ENCODE results near the gene TFEB. TPM values are rescaled to one million over a fixed set of nuclear protein-coding genes. Genes with fewer than 3 reads are reported as not detected.

Gene TFEB
- total RNA-seq, 1 donor from 2014 or later, result 41.7 TPM

DNA sequence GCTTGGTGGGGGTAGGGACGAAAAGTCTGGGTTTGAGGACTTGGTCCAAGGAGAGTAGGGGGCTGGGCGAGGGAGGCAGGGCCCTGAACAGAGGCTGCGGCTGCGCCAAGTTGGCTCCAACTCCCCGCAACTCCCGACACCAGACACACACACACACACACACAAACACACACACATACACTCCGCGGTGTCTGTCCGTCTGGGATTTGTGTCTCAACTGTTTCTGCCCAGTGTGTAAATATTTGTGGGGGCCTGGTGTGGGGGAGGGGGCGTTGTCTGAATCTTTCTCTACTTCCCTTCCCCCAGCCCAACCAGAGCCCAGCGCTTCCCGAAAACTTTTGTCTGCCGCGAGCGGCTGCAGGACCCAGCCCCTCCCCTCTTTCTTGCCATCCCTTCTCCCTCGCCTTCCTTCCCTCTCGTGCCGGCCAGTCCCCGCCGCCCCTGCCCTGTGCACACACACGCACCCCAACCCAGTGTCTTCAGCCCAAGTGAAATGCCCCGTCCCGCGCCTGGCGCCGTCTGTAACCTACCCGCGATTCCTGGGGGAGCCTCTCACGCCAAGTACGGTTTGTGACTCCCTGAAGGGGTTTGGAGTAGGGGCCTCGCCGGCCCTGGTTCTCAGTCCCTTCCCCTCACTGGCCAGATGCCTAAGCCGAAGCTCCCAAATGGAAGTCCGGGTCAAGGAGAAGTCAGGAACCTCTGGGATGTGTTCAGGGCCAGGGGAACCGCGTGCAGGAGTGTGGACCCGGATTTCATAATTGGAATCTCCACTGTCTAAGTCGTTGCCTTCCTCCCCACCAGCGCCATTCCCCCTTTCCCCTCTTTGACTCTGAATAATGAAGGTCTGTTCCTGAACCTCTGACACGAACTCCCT, 96.2 kb downstream of the TFEB start:
- DNase-seq (ENCODE audit: low spot score), result no peak

DNA sequence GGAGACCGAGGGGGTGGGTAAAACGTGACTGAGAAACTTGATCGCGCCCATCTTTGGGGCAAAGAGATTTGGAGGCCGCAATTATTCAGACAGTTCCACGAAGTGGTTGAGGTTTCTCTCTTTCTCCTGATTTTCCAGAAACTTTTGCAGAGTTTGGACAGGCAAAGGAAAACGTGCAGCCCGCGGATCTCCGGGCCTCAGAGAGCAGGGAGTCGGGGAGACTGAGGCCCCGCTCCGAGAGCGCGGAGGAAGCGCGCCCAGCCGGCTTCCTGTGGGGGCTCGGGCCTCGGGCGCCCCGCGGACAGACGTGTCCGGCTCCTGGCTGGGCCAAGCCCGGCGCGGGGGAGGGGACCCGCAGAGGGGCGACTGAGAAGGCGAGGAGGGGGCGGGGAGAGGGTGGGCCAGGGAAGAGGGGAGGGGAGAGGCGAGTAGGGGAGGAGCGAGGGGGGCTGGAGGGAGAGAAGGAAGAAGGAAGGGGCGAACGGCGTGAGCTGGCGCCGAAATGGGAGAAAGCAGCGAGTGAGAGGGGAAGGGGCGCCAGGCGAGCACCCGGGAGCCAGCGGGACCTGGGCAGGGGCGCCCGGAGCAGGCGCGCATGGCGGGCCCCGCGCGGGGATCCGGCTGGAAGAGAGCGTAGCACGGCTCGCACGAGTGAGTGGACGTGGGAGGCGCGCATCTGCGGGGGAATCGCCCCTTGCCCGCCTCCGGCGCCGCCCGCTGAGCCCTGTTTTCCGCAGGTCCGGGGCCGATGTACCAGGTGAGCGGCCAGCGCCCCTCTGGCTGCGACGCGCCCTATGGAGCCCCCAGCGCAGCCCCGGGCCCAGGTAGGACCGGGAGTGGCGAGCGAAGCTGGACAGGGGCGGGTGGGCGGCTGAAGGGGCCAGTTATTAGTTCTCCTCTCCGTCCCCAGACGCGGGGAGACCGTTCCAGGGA, 97.1 kb downstream of the TFEB start, which contains the start of gene MDFI:
MDFI (plus strand) TSS at position 467 of the 933 bp plus-strand sequence; CDS start at position 749, 282 bp downstream.
- DNase-seq (ENCODE audit: low spot score), result no peak

DNA sequence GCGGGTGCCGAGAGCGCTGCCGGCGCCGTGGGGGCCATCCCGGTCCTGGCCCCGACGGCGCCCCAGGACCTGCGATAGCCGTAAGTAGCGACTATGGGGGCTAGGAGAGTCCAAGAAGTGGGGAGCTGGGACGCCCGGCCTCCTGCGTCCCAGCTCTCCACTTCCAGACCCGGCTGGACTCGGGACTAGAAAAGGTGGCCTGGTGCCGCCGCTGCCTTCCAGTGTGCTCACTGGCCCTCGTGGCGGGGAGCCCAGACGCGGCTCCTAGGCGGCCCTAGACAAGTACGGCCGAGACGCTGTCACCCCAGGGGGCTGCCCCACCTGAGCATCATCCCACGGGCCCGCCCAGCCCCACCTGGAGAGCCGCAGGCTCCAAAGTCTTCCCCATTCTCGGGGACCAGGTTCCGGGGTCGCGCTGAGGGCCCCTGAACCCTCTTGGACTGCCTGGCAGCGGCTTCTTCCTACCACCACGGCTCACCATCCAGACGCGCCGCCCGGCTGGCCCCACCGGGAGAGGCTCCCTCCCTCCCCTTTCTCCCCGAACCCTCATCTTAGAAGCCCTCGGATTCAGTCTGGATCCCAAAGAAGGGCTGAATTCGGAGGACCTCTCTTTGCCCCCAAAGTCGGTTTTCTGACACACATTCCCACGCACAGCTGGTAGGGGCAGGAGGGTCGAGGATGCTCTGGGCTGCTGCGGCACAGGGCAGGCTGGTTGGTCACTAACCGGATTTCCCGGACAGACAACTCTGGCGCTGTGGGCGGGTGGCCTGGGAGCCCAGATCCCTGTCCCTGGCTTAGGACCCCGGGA, 98.0 kb downstream of the TFEB start:
- no peak for DNase-seq (ENCODE audit: low spot score)

DNA sequence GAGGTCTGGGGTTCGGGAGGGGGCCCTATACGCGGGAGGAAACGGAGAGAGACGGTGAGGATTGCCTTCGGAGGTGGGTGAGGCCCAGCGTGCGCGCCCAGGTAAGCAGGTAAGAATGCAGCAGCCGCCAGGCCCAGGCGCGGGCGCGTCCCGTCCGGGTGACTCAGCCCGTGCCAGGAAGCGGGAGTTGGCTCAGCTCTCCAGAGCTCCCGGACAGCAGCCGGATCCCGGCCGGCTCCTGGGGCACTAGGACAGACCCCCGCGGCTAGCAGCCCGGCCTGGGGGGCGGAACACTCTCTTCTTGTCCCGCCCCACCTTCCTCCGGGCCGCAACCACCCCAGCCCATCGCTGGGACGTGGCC, 98.6 kb downstream of the TFEB start:
- DNase-seq (ENCODE audit: low spot score), result peak; percentile 58

- no peak for DNase-seq (ENCODE audit: low spot score)
Measured at GRCh38 chr6:41635365-41635764, 100.0 kb downstream of the TFEB start.

GRCh38 chr6:41634657-41635056, 100.8 kb downstream of the TFEB start:
- no peak for DNase-seq (ENCODE audit: low spot score)

Other genes starting within 250 kb of the TFEB start
- gene FOXP4, start 189.2 kb downstream of the TFEB start, total RNA-seq, result 66.5 TPM
- 7.3 TPM for gene MDFI, start 97.1 kb downstream of the TFEB start, total RNA-seq
- 6.7 TPM for gene PGC, start 11.8 kb upstream of the TFEB start, total RNA-seq
- gene FRS3, start 44.3 kb upstream of the TFEB start, total RNA-seq, result 6.3 TPM
- 13.1 TPM for gene PRICKLE4, start 45.2 kb upstream of the TFEB start, total RNA-seq
- 123 TPM for gene TOMM6, start 52.1 kb upstream of the TFEB start, total RNA-seq
- gene USP49, start 159.8 kb upstream of the TFEB start, total RNA-seq, result 3.3 TPM
- gene MED20, start 185.5 kb upstream of the TFEB start, total RNA-seq, result 26.7 TPM
- gene BYSL, start 185.9 kb upstream of the TFEB start, total RNA-seq, result 9.6 TPM
- 103 TPM for gene CCND3, start 206.2 kb upstream of the TFEB start, total RNA-seq